ENCODE data around the gene OPHN1. TPM values are rescaled to one million over a fixed set of nuclear protein-coding genes. Genes with fewer than 3 reads are reported as not detected.
"Not testable (repeated sequence)": the region's sequence is repeated elsewhere in the genome, so short reads cannot be mapped to it uniquely, and the experiment has no call there.

Gene OPHN1
- total and polyA plus RNA-seq, 7 donors = 0.92 to 19.4 (median 6.9) TPM

DNA sequence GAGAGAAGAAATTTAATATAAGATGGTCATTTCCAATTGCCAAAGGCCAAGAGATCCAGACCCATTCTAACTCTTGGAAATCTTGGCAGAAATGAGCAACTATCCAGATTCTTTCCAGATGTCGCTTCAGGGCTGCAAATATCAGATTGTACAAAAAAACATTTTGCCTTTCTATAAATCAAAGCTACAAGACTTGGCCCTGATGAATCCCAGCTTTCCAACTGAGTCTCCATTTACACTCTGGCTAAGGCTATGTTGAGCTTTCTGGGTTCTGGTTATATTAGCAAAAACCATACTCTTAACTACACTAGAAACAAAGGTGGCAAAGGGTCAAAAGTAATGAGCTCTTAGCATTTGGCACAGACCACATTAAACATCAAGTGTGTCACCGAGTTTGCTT is 345.8 kb downstream of the OPHN1 start:
- intact Hi-C loops (cut with DNase I) = no loop called here
- WGBS, 2 donors = 65 to 92% methylated on average over 2 of the region's 2 CpGs
- no peak for DNase-seq
- H3K27me3 ChIP-seq = no peaks in the 10 kb centered on the region
- H3K4me3 ChIP-seq = no peak overlapping the region
- H3K27ac ChIP-seq = no peak overlapping the region
- no peaks in the 10 kb centered on the region for H3K9me3 ChIP-seq
- no peaks in the 10 kb centered on the region for H3K36me3 ChIP-seq
- no peaks in the 10 kb centered on the region for H3K4me1 ChIP-seq
- TF ChIP-seq POLR2AphosphoS5 (IDR thresholded peaks at IDR 0.05) (peak in 1 of 4 donors; percentile 30), POLR2A (IDR thresholded peaks at IDR 0.05) (no peak)

DNA sequence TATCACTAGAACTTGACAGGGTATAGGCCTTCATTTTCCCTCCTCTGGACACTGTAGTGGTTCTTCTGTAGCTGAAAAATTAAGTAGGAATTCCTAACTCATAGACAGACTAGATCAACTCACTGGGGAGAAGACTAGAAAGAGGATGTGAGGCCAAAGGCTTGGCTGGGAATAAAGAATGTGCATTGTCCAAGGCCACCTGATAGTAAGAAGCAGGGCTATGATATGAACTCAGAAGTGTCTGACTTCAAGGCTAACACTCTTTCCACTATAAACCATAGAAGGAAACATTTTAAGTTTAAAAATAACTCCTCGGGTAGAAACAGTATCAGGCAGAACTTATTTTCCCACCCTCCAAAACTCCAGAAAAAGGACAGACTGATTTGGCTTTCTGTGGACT is 346.6 kb downstream of the OPHN1 start:
- WGBS, 2 donors = 72 to 94% methylated on average over 1 of the region's 1 CpG
- H3K9me3 ChIP-seq = no peaks in the 10 kb centered on the region
- intact Hi-C loops (cut with DNase I) = no loop called here
- no peaks in the 10 kb centered on the region for H3K36me3 ChIP-seq
- no peak overlapping the region for H3K4me3 ChIP-seq
- DNase-seq = no peak
- H3K4me1 ChIP-seq = no peaks in the 10 kb centered on the region
- peak overlapping the region in 1 of 4 donors; percentile 16 for H3K27ac ChIP-seq
- TF ChIP-seq EP300 (IDR thresholded peaks at IDR 0.05) (no peak), POLR2A (IDR thresholded peaks at IDR 0.05) (no peak), POLR2AphosphoS5 (IDR thresholded peaks at IDR 0.05) (no peak)
- TF ChIP-seq, protein P1, sequence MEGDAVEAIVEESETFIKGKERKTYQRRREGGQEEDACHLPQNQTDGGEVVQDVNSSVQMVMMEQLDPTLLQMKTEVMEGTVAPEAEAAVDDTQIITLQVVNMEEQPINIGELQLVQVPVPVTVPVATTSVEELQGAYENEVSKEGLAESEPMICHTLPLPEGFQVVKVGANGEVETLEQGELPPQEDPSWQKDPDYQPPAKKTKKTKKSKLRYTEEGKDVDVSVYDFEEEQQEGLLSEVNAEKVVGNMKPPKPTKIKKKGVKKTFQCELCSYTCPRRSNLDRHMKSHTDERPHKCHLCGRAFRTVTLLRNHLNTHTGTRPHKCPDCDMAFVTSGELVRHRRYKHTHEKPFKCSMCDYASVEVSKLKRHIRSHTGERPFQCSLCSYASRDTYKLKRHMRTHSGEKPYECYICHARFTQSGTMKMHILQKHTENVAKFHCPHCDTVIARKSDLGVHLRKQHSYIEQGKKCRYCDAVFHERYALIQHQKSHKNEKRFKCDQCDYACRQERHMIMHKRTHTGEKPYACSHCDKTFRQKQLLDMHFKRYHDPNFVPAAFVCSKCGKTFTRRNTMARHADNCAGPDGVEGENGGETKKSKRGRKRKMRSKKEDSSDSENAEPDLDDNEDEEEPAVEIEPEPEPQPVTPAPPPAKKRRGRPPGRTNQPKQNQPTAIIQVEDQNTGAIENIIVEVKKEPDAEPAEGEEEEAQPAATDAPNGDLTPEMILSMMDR (IDR thresholded peaks at IDR 0.05) = no peak
- no peaks in the 10 kb centered on the region for H3K27me3 ChIP-seq

DNA sequence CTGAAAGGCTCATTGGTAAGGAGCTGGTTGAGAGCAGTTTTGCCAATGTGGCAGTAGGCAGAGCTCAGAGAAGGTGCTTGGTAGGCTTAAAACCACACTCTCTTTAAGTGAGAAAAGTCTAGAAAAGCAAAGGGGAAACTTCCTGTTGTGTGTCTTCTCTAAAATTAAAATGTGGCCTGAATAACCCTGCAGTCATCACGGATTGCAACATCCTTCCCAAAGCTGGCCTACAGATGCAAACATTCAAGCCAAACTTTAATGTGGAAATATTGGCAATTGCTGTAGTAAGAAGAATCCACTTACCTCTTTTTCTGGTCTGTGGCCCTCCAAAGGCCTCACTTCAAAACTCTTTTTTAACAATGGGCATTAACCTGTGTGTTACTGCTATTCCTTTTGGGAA is 348.5 kb downstream of the OPHN1 start:
- DNase-seq = no peak
- H3K27ac ChIP-seq = no peak overlapping the region
- TF ChIP-seq EP300 (IDR thresholded peaks at IDR 0.05) (no peak), POLR2AphosphoS5 (IDR thresholded peaks at IDR 0.05) (peak in 1 of 4 donors; percentile 26), POLR2A (IDR thresholded peaks at IDR 0.05) (no peak)
- TF ChIP-seq, protein P1 (IDR thresholded peaks at IDR 0.05) = no peak

DNA sequence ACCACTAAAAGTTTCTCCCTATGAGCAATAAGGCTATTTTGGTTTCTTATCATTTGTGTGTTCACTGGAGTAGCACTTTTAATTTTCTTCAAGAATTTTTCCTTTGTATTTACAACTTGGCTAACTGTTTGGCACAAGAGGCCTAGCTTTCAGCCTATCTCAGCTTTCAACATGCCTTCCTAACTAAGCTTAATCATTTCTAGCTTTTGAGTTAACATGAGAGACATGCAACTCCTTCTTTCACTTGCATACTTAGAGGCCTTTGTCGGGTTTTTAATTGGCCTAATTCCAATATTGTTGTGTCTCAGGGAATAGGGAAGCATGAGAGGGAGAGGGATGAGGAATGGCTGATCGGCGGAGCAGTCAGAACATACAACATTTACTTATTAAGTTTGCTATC is 349.8 kb downstream of the OPHN1 start:
- H3K27me3 ChIP-seq = no peaks in the 10 kb centered on the region
- no peak for DNase-seq
- no peaks in the 10 kb centered on the region for H3K36me3 ChIP-seq
- H3K4me1 ChIP-seq = no peaks in the 10 kb centered on the region
- TF ChIP-seq EP300 (IDR thresholded peaks at IDR 0.05) (no peak), POLR2A (IDR thresholded peaks at IDR 0.05) (no peak), POLR2AphosphoS5 (IDR thresholded peaks at IDR 0.05) (no peak)
- TF ChIP-seq, protein P1 (IDR thresholded peaks at IDR 0.05) = no peak
- H3K9me3 ChIP-seq = no peaks in the 10 kb centered on the region
- 75 to 79% methylated on average over 3 of the region's 3 CpGs for WGBS, 2 donors
- H3K4me3 ChIP-seq = no peak overlapping the region
- intact Hi-C loops (cut with DNase I) = no loop called here
- no peak overlapping the region for H3K27ac ChIP-seq

More for the DNA sequence above, 348.5 kb downstream of the OPHN1 start:
- H3K36me3 ChIP-seq = no peaks in the 10 kb centered on the region
- no peaks in the 10 kb centered on the region for H3K9me3 ChIP-seq
- intact Hi-C loops (cut with DNase I) = no loop called here
- no peaks in the 10 kb centered on the region for H3K4me1 ChIP-seq
- H3K27me3 ChIP-seq = no peaks in the 10 kb centered on the region
- H3K4me3 ChIP-seq = no peak overlapping the region
- WGBS, 2 donors = 58 to 63% methylated on average over 1 of the region's 1 CpG

DNA sequence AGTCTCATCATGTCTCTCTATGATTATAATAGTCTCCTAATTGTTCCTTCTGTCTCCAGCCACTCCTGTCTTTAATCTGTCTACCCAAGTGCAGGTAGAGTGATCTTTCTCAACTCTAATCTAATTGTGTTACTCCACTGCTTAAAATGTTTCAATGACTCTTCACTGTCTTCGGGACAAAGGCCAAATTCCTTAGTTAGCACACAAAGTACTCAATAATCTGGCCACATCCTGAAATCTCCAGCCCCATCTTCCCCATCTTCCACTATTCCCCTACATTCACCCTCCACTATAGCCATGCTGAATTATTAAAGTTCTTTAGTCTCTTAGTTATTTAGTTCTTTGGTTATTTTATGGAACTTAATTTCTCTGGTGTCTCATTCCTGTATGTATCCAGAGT is 353.3 kb downstream of the OPHN1 start:
- Histone ChIP-seq H3K27me3 (no peaks in the 10 kb centered on the region), H3K4me3 (no peak overlapping the region), H3K9me3 (no peaks in the 10 kb centered on the region), H3K4me1 (no peaks in the 10 kb centered on the region), H3K27ac (no peak overlapping the region), H3K36me3 (no peaks in the 10 kb centered on the region)
- TF ChIP-seq POLR2A (IDR thresholded peaks at IDR 0.05) (no peak), POLR2AphosphoS5 (IDR thresholded peaks at IDR 0.05) (no peak), EP300 (IDR thresholded peaks at IDR 0.05) (no peak)
- TF ChIP-seq, protein P1 (IDR thresholded peaks at IDR 0.05) = no peak
- WGBS, 2 donors = 82 to 91% methylated on average over 1 of the region's 1 CpG
- DNase-seq = no peak
- intact Hi-C loops (cut with DNase I) = no loop called here

DNA sequence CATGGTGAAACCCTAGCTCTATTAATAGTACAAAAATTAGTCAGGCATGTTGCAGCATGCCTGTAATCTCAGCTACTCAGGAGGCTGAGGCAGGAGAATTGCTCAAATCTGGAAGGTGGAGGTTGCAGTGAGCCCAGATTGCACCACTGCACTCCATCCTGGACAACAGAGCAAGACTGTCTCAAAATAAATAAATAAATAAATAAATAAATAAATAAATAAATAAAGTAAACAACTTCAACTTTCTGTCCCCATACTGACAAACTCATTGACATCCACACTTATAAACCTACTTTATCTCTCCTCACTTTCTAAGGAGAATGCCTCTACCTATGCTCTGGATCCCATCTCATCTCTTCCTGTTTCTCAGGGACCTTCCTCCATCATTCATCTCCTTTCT is 354.5 kb downstream of the OPHN1 start:
- DNase-seq; H3K4me3 ChIP-seq; H3K36me3 ChIP-seq; intact Hi-C loops (cut with DNase I); H3K27me3 ChIP-seq; H3K27ac ChIP-seq; H3K9me3 ChIP-seq; H3K4me1 ChIP-seq: not testable (repeated sequence)
